HG03025 (cell line): ENCODE measurements around the gene EML4.
"Not testable (repeated sequence)": the region's sequence is repeated elsewhere in the genome, so short reads cannot be mapped to it uniquely, and the experiment has no call there.

Experiments
- ATAC-seq: cut with Tn5 transposase; IDR thresholded peaks from one replicate; pipeline ENCODE4 v1.9.1; 2021; ENCODE audit warnings: mild to moderate bottlenecking, moderate library complexity; ENCODE audit not compliant: unreplicated experiment, low FRiP score

EML4 gene

DNA sequence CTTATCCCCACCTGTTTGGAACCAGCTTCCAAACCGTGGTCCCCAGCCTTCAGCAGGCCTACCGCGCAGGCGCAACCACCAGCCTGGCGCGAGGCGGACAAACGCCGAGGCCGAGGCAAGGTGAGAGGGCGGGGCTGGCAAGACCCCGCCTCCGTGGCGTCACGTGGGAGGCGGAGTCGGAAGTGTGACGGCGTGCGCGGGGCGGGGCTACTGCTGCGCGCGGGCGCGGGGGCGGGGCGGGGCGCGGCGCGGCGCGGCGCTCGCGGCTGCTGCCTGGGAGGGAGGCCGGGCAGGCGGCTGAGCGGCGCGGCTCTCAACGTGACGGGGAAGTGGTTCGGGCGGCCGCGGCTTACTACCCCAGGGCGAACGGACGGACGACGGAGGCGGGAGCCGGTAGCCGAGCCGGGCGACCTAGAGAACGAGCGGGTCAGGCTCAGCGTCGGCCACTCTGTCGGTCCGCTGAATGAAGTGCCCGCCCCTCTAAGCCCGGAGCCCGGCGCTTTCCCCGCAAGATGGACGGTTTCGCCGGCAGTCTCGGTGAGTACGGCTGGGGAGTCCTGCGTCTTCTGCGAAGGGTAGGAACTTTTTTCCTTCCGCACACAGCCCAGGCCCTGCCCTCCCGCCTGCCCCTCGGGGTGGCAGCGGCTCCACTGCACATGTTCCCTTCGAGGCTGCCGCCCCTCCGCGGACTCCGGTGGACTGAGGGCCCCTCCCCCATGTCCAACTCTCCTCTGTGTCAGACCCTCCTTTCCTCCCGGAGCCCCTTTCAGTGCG, at the start of gene EML4:
Gene EML4 (plus strand): TSS at position 254 of the 774 bp plus-strand sequence. CDS start 259 bp downstream, at position 513.
- ATAC-seq: peak; percentile 67

- ATAC-seq: no peak
These were observed 45.7 kb upstream of the EML4 start for GRCh38 chr2:42123426-42123825.

DNA sequence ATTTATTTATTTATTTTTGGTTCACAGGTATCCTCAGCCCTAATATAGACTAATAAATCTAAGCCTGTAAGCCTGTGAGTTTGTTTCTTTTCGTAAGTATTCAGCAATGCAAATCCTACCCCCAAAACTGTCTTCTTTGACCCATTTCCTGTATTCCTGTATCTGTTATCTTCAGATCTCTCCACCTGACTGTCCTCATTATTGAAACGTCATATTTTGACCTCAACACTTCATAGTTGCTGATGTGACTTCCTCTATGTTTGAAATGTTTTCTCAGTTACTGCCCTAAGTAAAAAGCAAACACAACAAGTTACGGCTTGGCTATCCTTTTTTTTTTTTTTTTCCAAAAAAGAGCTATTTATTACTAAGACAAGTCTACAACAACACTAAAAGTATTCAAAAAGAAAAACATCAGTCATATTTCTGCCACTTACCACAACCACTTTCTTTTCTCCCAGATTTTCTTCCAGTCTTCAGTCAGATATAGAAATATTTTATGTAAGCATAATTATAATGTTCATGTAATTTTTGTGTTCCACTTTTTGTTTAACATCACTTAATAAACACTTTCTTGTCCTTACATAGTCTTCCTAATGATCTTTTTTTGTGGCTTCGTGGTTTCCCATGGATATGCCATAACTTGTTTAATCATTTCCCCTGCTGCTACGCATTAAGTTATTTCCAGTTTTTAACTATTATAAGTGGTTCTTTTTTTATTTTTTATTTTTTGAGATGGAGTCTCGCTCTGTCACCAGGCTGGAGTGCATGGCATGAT, 45.0 kb upstream of the EML4 start:
- no peak for ATAC-seq

DNA sequence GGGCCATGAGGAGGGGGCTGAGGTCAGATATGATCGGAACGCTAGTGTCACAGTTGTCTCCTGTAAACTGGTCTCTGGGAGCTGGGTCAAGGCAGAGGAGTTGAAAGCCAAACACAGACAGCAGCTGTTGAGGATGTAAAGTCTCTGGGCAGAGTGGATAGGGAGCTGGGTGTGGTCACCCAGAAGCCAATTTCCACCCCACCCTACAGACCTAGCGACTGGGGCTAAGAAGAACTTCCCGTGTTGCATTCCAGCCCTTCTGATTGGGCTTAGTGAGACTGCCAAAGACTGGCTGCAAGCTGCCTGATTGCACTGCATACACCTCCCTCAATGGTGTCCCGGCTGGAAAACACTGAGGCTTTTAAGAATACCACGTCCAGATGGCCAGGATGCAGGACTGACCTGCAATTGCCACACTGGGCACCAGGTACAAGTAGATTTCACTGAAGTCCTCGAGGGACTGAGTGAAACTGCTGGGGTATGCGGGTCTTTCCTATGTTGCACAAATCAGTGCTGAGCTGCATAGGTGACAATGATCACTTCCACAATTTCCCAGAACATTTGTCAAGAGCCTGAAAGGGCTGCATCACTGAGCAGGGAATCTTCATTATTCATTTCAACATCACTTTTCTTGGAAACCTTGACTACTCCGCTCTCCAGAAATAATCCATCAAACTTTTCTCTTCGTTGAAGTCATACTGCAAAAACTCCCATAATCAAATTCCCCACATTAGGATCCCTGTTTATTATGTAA, 43.1 kb upstream of the EML4 start:
- ATAC-seq: no peak

GRCh38 chr2:42126873-42127272, 42.3 kb upstream of the EML4 start:
- not testable (repeated sequence) for ATAC-seq

DNA sequence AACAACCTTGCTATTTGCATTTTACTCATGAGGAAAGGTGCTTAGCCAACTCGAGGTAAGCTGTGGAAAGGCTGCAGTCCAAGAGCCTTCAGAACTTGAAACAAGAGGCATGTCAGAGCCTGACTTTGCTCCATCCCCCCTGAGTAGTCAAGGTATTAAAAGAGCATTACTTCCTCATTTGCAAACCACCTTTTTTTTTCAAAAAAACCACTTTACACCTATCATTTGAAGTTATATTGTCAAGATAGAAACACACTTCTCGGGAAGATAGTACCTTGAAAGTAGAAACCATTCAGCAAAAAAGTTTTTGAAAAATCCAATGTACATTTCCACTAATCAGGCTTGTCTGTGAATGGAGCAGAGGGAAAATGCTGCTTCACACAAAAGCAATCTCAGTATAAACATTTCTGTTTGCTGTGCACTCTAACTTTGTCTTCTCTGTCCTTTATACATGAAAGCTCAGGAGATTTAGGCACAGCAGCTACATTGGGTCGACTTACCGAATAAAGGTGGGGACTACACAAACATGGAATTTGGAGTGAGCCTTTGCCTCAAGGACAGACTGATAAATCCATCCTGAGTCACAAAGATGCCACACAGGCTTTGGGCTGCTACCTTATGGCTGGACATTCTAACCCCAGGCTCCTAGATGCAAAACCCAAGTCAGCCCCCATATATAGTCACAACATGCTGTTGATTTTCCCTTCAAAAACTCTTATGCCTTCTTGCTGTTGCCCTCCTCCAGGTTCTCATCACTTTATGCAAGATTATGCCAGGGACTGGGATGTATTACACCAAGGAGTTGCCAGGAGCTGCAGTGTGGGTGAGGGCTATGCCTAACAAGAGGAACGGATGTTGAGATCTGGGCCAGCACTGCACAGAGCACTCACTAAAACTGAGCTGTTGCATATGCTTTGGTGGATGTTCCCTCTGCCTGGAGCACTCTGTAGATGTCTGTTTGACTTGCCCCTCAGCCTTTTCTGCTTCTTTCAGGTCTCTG, 41.4 kb upstream of the EML4 start:
- peak; percentile 70 for ATAC-seq

DNA sequence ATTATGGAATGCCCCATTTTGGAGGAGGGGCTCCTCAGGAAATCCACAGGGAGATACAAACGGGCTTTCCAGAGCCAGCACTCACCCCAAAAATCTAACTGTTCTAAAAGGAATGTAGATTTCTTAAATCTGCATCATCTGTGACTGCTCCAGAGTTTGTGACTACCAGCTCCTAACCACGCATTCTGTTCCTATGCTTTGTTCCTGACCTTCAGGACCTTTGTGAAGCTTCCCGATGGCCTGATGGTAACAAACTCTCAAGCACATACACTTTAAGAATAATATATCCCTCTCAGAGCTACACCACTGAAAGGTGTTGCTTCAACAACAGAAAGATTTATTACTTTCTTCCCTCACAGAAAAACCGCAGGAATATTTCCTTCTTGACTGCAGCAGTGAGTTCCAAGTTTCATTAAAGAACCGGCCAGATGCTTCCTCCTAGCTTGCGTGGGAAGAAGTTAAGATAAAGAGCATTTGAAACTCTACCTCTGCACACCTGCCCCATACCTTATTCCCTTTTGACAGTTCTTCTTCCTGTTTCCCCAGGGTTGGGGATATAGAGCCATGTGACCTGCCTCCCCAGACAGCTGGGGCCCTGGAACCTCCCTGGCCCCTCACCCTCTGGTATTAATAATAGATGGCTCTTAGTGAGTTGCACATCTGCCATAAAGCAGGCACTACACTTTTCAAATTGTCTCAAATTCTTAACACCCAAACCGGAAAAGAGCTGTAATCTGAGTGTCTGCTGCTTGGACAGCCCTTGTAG, 40.2 kb upstream of the EML4 start:
- ATAC-seq: no peak

GRCh38 chr2:42129487-42129852, 39.7 kb upstream of the EML4 start:
- ATAC-seq: no peak

- no peak for ATAC-seq
These were observed 39.2 kb upstream of the EML4 start for GRCh38 chr2:42129947-42130346.

DNA sequence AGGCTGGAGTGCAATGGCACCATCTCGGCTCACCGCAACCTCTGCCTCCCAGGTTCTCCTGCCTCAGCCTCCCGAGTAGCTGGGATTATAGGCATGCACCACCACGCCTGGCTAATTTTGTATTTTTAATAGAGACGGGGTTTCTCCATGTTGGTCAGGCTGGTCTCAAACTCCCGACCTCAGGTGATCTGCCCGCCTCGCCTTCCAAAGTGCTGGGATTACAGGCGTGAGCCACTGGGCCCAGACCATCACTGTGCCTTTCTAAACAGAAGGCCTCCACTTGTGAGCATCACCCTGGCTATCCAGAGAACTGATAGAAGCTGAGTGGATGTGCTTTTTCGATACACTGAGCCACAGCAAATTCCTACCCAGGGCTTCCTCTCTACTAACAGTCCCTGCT, 38.3 kb upstream of the EML4 start:
- ATAC-seq: not testable (repeated sequence)

DNA sequence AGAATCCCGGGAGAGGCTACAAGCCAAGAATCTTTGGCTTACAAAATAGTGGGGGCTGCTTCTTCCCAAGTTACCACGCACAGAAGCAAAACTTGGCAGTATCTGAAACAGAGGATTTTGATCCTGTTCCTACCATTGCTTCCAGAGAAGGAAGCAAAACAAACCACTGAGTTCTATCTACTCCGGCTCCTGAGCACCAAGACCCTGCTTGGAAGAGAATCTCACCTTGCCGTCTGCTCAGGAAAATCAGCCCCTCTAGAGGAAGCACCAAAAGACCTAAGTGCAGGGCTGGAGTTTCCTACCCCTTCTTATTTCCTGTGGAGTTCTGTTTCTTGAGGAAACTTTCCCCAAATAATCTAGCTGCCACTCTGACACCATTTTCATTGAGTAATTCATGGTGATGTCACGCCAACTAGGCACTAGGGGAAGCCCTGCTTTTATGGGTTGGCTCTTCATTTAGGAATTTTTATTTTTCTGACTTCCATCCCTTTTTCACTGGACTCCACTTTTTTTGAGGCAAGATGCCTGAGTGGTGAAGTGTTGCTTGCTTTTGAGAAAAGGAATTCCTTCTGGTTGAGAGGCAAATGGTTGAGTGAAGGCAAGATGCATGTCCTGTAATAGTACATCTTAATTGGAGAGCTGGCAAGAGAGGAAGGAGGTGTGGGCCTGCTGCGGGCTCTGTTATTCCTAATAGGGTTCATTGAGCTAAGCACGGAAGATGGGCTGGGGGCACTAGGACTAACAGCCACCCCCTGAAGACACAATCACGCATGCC, 36.8 kb upstream of the EML4 start:
- ATAC-seq: no peak

DNA sequence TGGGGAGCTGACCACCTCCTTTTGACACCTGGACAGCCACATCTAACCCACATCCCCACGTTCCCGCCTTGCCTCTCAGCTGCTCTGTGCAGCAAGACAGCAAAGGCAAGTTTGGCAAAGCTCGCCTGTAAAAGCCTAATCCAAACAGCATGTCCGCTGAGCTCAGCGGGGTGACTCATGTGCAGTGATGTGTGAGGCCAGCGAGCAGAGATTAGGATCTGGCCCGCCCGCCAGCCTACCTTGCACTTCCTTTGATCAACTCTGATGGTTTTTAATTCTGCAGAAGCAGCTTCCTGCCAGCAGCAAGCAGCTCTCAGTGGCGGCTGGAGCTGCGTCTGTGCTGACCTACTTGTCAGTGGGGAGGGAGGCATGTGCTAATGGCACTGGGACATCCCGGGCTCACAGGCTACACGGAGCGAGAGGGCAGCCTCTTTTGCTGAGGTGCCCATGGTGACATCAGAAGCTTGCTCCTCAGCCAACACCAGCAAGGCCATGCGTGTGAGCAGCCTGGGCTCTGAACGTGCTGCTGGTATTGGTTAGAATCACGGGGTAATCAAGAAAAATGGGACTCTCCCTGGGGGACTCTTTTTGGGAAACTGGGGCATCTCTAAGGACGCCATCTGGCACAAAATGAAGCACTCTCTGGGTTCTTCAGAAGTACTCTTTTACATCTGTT, 36.0 kb upstream of the EML4 start:
- peak; percentile 60 for ATAC-seq

DNA sequence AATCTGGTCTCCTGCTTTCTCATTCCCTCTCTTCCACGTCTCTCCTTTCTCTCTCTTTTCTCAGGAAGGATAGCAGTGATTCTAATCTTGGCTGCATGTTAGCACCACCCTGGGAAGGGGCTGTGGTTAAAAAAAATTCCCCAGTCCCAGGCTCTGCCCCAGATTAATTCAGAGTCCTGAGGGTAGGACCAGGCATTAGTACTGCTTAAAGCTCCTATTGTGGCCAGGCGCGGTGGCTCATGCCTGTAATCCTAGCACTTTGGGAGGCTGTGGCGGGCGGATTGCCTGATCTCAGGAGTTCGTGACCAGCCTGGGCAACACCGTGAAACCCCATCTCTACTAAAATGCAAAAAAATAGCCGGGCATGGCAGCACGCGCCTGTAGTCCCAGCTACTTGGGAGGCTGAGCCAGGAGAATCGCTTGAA, 35.4 kb upstream of the EML4 start:
- no peak for ATAC-seq

GRCh38 chr2:42134401-42134932, 34.7 kb upstream of the EML4 start:
- ATAC-seq: not testable (repeated sequence)

DNA sequence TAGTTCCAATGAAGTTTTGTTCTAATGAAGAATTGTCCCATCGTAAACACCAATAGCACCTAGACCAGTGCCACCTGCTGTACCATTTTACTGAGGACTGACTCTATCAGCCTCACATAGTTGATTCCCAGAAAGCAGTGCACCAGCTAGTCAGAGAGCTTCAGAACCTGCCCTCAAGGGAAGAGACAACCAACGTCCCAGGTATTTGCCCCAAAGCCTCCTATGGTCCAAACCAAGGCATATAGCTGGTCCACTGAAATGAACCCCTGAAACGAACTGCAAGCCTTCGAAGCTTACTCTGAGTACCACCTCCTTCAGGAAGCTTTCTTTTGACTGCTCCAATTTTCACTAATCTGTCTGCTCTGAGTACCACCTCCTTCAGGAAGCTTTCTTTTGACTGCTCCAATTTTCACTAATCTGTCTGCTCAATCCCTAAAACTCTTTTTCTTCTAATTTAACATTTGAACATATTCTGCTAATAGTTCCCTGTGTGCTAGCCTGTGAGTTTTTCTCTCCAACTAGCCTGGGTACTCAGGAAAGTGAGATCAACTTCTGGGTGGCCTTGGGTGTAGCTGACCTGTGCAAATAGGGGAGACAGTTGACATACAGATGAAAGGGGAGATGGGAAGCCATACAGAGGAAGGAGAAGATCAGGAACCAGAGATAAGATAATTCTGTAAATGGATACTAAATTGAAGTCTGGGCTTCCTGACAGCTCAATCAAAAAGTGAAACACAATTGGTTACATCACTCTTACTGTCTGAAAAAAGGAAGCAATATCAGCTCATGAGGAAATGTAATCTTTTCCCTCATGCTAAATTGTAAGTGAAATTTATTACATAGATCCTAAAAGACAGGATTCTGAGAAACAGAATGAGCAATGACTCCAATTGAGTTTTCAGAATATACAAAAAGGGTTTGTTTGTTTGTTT, 33.5 kb upstream of the EML4 start:
- ATAC-seq: no peak

DNA sequence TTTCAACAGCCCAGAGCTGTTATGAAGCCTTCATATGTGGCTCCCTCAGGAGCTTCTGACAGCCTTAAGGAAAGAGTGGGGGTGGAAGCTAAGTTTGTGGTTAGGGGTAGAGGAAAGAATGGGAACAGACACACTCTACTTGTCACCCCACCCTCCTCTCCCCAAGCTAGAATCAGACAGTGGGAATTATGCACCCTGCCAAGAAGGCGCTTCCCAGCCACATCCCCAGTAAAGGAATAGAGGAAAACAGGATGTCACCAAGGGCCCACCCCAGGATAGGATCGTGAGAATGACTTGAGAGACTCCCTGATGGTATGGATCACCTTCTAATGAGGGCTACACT, 32.4 kb upstream of the EML4 start:
- no peak for ATAC-seq
